ENCODE results near the gene GALNT18. TPM values are rescaled to one million over a fixed set of nuclear protein-coding genes. Genes with fewer than 3 reads are reported as not detected.

GALNT18 gene
- total RNA-seq, 1 donor from 2014 or later: 2.1 TPM

DNA sequence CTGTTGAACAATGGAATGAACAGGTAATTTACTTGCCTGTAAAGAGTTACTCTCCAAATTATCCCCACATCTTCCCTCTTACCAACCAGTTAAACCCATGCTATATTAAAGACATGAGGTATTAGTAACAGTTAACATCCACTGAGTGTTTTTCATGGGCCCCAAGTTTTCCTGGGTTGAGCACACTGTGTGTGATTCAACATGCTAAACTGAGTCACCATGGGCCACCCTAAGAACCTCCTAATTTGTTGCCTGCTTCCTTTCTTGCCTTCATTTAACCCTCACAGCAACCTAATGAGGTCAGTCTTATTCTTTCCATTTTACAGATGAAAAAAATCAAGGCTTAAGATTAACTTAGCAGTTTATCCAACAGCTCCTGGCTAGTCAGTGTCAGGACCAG lies 51.0 kb downstream of the GALNT18 start:
- H3K27me3 Mint-ChIP-seq: peaks cover 6% of the 10 kb centered on the region
- no peaks in the 10 kb centered on the region for H3K4me1 Mint-ChIP-seq (ENCODE audit: low read depth)
- H3K4me3 Mint-ChIP-seq (ENCODE audit: low read depth): no peak overlapping the region
- no peaks in the 10 kb centered on the region for H3K36me3 Mint-ChIP-seq (ENCODE audit: insufficient read depth)
- no peak overlapping the region for H3K27ac Mint-ChIP-seq
- H3K9me3 Mint-ChIP-seq (ENCODE audit: low read depth): no peaks in the 10 kb centered on the region
- TF ChIP-seq, protein P1, sequence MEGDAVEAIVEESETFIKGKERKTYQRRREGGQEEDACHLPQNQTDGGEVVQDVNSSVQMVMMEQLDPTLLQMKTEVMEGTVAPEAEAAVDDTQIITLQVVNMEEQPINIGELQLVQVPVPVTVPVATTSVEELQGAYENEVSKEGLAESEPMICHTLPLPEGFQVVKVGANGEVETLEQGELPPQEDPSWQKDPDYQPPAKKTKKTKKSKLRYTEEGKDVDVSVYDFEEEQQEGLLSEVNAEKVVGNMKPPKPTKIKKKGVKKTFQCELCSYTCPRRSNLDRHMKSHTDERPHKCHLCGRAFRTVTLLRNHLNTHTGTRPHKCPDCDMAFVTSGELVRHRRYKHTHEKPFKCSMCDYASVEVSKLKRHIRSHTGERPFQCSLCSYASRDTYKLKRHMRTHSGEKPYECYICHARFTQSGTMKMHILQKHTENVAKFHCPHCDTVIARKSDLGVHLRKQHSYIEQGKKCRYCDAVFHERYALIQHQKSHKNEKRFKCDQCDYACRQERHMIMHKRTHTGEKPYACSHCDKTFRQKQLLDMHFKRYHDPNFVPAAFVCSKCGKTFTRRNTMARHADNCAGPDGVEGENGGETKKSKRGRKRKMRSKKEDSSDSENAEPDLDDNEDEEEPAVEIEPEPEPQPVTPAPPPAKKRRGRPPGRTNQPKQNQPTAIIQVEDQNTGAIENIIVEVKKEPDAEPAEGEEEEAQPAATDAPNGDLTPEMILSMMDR (IDR thresholded peaks at IDR 0.05; ENCODE audit: unreplicated experiment): no peak
- no peak for DNase-seq (ENCODE audit: low spot score, unreplicated experiment)

DNA sequence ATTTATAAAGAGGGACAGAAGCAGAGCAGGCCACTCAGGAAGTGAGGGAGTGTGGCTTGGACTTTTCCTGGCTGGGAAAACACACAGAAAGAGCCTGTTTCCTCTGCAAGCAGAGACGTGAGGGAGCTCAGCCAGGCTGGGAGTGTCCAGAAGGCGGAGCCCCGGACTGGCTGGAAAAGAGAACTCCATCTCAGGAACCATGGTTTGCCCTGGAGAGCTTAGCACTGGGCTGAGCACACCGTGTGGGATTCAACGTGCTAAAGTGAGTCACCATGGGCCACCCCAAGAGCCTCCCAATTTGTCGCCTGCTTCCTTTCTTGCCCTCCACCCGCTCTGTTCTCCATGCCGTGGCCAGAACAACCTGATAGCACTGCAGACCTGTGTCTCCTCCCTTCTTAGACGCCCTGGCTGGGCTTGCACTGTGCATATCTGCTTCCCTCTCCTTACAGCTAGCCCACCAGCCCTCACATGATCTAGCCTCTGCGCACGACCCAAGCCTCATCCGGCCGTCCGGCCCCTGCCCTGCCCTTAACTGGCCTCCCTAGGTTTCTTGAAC lies 51.8 kb downstream of the GALNT18 start:
- Mint-ChIP-seq H3K27ac (no peak overlapping the region), H3K36me3 (ENCODE audit: insufficient read depth) (no peaks in the 10 kb centered on the region), H3K4me1 (ENCODE audit: low read depth) (no peaks in the 10 kb centered on the region), H3K9me3 (ENCODE audit: low read depth) (no peaks in the 10 kb centered on the region), H3K4me3 (ENCODE audit: low read depth) (no peak overlapping the region), H3K27me3 (peaks cover 3% of the 10 kb centered on the region)
- no peak for DNase-seq (ENCODE audit: low spot score, unreplicated experiment)
- TF ChIP-seq, protein P1 (IDR thresholded peaks at IDR 0.05; ENCODE audit: unreplicated experiment): no peak

DNA sequence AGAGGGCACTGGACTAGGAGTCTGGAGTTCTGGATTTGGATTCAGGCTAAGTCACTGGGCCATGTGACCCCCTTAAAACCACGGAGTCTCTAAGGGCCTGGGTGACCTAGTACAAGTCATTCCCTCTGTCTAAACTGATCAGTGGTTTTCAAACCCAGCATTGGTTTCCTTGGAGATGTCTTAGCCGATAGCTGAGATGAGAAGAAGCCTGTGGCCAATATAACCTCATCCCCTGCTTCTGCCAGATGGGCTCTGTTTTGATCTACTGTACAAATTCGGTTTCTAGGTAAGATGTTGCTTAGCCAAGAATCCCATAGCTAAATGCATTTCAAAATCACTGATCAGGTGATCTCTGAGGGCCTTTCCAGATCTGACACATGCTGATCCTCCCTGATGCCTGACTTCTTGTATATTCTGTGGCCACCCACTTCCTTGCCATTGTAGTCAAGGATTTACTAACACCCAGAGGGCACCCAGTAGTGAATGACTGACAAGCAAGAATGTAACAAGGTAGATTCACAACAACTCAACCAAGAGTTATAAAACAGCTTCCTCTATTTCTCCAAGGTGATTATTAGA lies 53.1 kb downstream of the GALNT18 start:
- DNase-seq (ENCODE audit: low spot score, unreplicated experiment): no peak
- Mint-ChIP-seq H3K36me3 (ENCODE audit: insufficient read depth) (no peaks in the 10 kb centered on the region), H3K4me1 (ENCODE audit: low read depth) (no peaks in the 10 kb centered on the region), H3K27me3 (peaks cover 7% of the 10 kb centered on the region), H3K9me3 (ENCODE audit: low read depth) (no peaks in the 10 kb centered on the region), H3K27ac (no peak overlapping the region), H3K4me3 (ENCODE audit: low read depth) (no peak overlapping the region)
- TF ChIP-seq, protein P1 (IDR thresholded peaks at IDR 0.05; ENCODE audit: unreplicated experiment): no peak

DNA sequence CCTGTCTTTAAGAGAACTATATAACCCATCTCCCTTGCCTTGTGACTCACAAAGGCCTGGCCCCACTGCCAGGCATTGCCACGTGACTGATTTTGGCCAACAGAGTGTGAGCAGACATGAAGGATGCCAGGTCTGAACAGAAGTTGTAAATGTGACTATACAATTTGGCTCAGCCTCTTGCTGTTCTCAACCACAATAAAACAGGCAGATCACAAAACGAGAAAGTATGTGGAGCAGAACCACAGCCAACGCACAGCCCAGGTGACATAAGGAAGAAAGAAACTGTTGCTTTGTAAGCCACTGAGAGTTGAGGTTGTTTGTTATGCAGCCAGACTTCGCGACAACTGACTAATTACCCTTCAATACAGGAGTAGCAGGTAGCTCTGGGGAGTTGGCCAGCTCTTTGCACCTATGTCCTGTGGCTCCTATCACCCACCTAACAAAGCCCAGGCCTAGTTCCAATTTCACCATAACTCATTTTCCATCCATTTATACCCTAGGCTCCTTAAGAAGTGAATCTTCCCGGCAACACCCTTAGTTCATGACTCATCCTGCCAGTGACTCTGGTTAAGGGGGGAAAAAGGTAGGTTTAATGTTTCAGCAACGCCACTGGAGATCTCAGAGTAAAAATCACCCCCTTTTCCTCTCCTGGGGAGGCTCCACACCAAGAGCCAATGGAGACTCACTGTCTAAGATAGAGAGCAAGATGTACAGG lies 53.7 kb downstream of the GALNT18 start:
- H3K4me1 Mint-ChIP-seq (ENCODE audit: low read depth): no peaks in the 10 kb centered on the region
- TF ChIP-seq, protein P1 (IDR thresholded peaks at IDR 0.05; ENCODE audit: unreplicated experiment): no peak
- H3K27me3 Mint-ChIP-seq: peaks cover 7% of the 10 kb centered on the region
- no peaks in the 10 kb centered on the region for H3K36me3 Mint-ChIP-seq (ENCODE audit: insufficient read depth)
- H3K27ac Mint-ChIP-seq: no peak overlapping the region
- H3K9me3 Mint-ChIP-seq (ENCODE audit: low read depth): no peaks in the 10 kb centered on the region
- H3K4me3 Mint-ChIP-seq (ENCODE audit: low read depth): no peak overlapping the region
- DNase-seq (ENCODE audit: low spot score, unreplicated experiment): no peak

DNA sequence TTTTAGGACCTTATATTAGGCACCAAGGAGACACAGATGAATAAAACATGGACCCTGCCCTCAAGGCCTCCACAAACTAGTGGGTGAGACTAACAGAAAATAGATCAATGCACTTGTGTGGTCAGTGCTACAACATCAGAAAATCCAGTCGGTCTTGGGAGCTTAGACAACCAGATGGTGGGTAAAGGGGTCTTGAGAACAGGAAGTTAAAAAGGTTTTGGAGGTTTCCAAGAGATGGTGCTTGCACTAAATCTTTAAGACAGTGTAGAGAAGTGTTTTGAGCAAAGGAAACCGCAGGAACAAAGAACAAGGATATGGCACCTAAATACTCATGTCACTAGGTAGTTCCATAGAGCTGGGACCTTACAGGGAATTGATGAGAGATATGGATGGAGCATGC lies 56.2 kb downstream of the GALNT18 start:
- Mint-ChIP-seq H3K4me1 (ENCODE audit: low read depth) (no peaks in the 10 kb centered on the region), H3K9me3 (ENCODE audit: low read depth) (no peaks in the 10 kb centered on the region), H3K27ac (no peak overlapping the region), H3K36me3 (ENCODE audit: insufficient read depth) (no peaks in the 10 kb centered on the region), H3K4me3 (ENCODE audit: low read depth) (no peak overlapping the region), H3K27me3 (peaks cover 6% of the 10 kb centered on the region)
- no peak for DNase-seq (ENCODE audit: low spot score, unreplicated experiment)
- TF ChIP-seq, protein P1 (IDR thresholded peaks at IDR 0.05; ENCODE audit: unreplicated experiment): no peak

Measured in progenitor cell of endocrine pancreas (in vitro differentiated cells).